Aorta (tissue), 5 donors: ENCODE data around the gene ZNF774. TPM values are rescaled to one million over a fixed set of nuclear protein-coding genes. Genes with fewer than 3 reads are reported as not detected.

Source experiments
- ATAC-seq: fragments of 200-7000 bp; cut with Tn5 transposase; one replicate; pipeline ENCODE4 v1.9.1; 2022; ENCODE audit warnings: moderate library complexity; ENCODE audit not compliant: low FRiP score
- DNase-seq, 2 donors: peaks; one replicate each; pipeline ENCODE4 v3.0.0-alpha.2; 2020
- H3K27ac ChIP-seq, 2 donors: one replicate each; pipeline ENCODE4 v1.5.1; 2013; ENCODE audit warnings: low read length in 2 of 2, mild to moderate bottlenecking in 2 of 2, moderate library complexity in 2 of 2, control low read depth in 1 of 2, inconsistent platforms in 1 of 2, low read depth in 1 of 2
- H3K27me3 ChIP-seq, 2 donors: one replicate each; pipeline ENCODE4 v1.6.1; 2013; ENCODE audit warnings: control low read depth in 1 of 2, low read length in 1 of 2, mild to moderate bottlenecking in 1 of 2, moderate library complexity in 1 of 2; ENCODE audit not compliant: insufficient read depth in 2 of 2, control insufficient read depth in 1 of 2
- H3K36me3 ChIP-seq, 2 donors: one replicate each; pipeline ENCODE4 v1.6.1; 2013; ENCODE audit warnings: control low read depth in 1 of 2, low read length in 1 of 2, mild to moderate bottlenecking in 1 of 2; ENCODE audit not compliant: insufficient read depth in 2 of 2, control insufficient read depth in 1 of 2
- H3K4me1 ChIP-seq, 2 donors: one replicate each; pipeline ENCODE4 v1.6.1; 2013; ENCODE audit warnings: low read length in 2 of 2, control low read depth in 1 of 2, mild to moderate bottlenecking in 1 of 2, moderate library complexity in 1 of 2; ENCODE audit not compliant: insufficient read depth in 2 of 2, control insufficient read depth in 1 of 2
- H3K4me3 ChIP-seq, 2 donors: one replicate each; pipeline ENCODE4 v1.5.1; 2013; ENCODE audit warnings: low read length in 2 of 2, control low read depth in 1 of 2, mild to moderate bottlenecking in 1 of 2
- H3K9me3 ChIP-seq: one replicate; pipeline ENCODE4 v1.6.1; 2013; ENCODE audit warnings: mild to moderate bottlenecking, low read length; ENCODE audit not compliant: control insufficient read depth
- WGBS, 2 donors: extraction: QIAGEN DNeasy Blood & Tissue Kit; methylation state at CpG; one replicate each; pipeline ENCODE4 v1.1.7; 2013; 5-methylcytosine and 5-hydroxymethylcytosine counted together
- intact Hi-C, 2 donors: fragments of 100-400 bp; cut with DNase I; formaldehyde crosslinking; loops; one replicate each; pipeline versions ENCODE4 v1.14.2 to v1.15.0; 2022
- polyA plus RNA-seq, 2 donors: library from polyadenylated mRNA; stranded (reverse); fragments of 200-250 nt; gene quantifications; one replicate each; pipeline ENCODE4 v1.2.3, GENCODE V29; 2013
- total RNA-seq, 2 donors: library from RNA; stranded (reverse); fragmentation: NEBNext Ultra II Directional; extraction: Animal tissue kit (Norgen Biotek cat#: 25700); gene quantifications; one replicate each; pipeline ENCODE4 v1.2.1, GENCODE V29; 2021
- donor health status: healthy with polysubstance abuse.
- donor health status: Bipolar disorder and iron deficiency.
- donor health status: DM: no; HTN: no; CAD: no.
- donor health status: DM: no; HTN: no; CAD: no.
- donor health status: DM: yes; HTN: yes; CAD: no.

ZNF774 gene
- total and polyA plus RNA-seq, 4 donors: 0.50 to 7.4 (median 4.4) TPM

GRCh38 chr15:90388462-90389380, 36.6 kb downstream of the ZNF774 start:
- intact Hi-C loops: no loop called here
- Histone ChIP-seq H3K9me3 (no peaks in the 10 kb centered on the region), H3K27me3 (no peaks in the 10 kb centered on the region), H3K4me3 (peak overlapping the region; percentile 80 to 84), H3K27ac (peak overlapping the region; percentile 86 to 90), H3K36me3 (peaks cover 0 to 3% of the 10 kb centered on the region in 2 donors), H3K4me1 (peaks cover 0 to 3% of the 10 kb centered on the region in 2 donors)
- DNase-seq (peak; percentile 88 to 93), ATAC-seq (peak; percentile 84)
- WGBS, 2 donors: 0% methylated on average over 38 to 52 of the region's 52 CpGs

GRCh38 chr15:90389513-90389912, 37.4 kb downstream of the ZNF774 start:
- Histone ChIP-seq H3K9me3 (no peaks in the 10 kb centered on the region), H3K36me3 (peaks cover 0 to 3% of the 10 kb centered on the region in 2 donors), H3K27me3 (no peaks in the 10 kb centered on the region), H3K27ac (peak overlapping the region in 1 of 2 donors; percentile 54), H3K4me1 (peaks cover 2 to 6% of the 10 kb centered on the region in 2 donors), H3K4me3 (peak overlapping the region; percentile 80 to 84)
- WGBS, 2 donors: 11 to 14% methylated on average over 6 of the region's 6 CpGs
- ATAC-seq: no peak
- no peak for DNase-seq
- intact Hi-C loops: no loop called here

- H3K4me1 ChIP-seq: peaks cover 7 to 9% of the 10 kb centered on the region in 2 donors
- no peaks in the 10 kb centered on the region for H3K9me3 ChIP-seq
- 79 to 82% methylated on average over 1 of the region's 1 CpG for WGBS, 2 donors
- peaks cover 0 to 3% of the 10 kb centered on the region in 2 donors for H3K36me3 ChIP-seq
- H3K27me3 ChIP-seq: no peaks in the 10 kb centered on the region
- no peak for ATAC-seq
- intact Hi-C loops: loop anchor here in 1 of 2 donors (2.0 to 10.0 kb wide), 3 partner anchors 34 to 202 kb away; no protein-coding TSS in a partner anchor
- no peak for DNase-seq
- no peak overlapping the region for H3K27ac ChIP-seq
- H3K4me3 ChIP-seq: no peak overlapping the region
These were observed 41.0 kb downstream of the ZNF774 start for GRCh38 chr15:90393040-90393439.

- Histone ChIP-seq H3K27me3 (no peaks in the 10 kb centered on the region), H3K27ac (peak overlapping the region; percentile 33 to 36), H3K36me3 (peaks cover 0 to 3% of the 10 kb centered on the region in 2 donors), H3K4me3 (peak overlapping the region in 1 of 2 donors; percentile 33), H3K9me3 (no peaks in the 10 kb centered on the region), H3K4me1 (peaks cover 8 to 11% of the 10 kb centered on the region in 2 donors)
- 100% methylated on average over 1 of the region's 1 CpG for WGBS, 2 donors
- no peak for DNase-seq
- intact Hi-C loops: loop anchor here in 1 of 2 donors (5.0 to 10.0 kb wide), 2 partner anchors 33 to 201 kb away; no protein-coding TSS in a partner anchor
- no peak for ATAC-seq
These were observed 42.0 kb downstream of the ZNF774 start for GRCh38 chr15:90394074-90394473.

GRCh38 chr15:90394748-90395442, 42.8 kb downstream of the ZNF774 start:
- ATAC-seq (no peak), DNase-seq (no peak)
- no peaks in the 10 kb centered on the region for H3K27me3 ChIP-seq
- intact Hi-C loops: loop anchor here in 1 of 2 donors (5.0 to 10.0 kb wide), 2 partner anchors 32 to 200 kb away; no protein-coding TSS in a partner anchor
- H3K4me3 ChIP-seq: no peak overlapping the region
- peaks cover 9 to 11% of the 10 kb centered on the region in 2 donors for H3K4me1 ChIP-seq
- 94% methylated on average over 12 of the region's 12 CpGs for WGBS, 2 donors
- H3K36me3 ChIP-seq: peaks cover 0 to 3% of the 10 kb centered on the region in 2 donors
- H3K27ac ChIP-seq: no peak overlapping the region
- H3K9me3 ChIP-seq: no peaks in the 10 kb centered on the region

GRCh38 chr15:90396321-90396720, 44.2 kb downstream of the ZNF774 start:
- Histone ChIP-seq H3K27ac (peak overlapping the region in 1 of 2 donors; percentile 63), H3K4me3 (no peak overlapping the region), H3K27me3 (no peaks in the 10 kb centered on the region), H3K36me3 (peaks cover 0 to 3% of the 10 kb centered on the region in 2 donors), H3K4me1 (peaks cover 8 to 17% of the 10 kb centered on the region in 2 donors), H3K9me3 (no peaks in the 10 kb centered on the region)
- DNase-seq (no peak), ATAC-seq (no peak)
- intact Hi-C loops: loop anchor here in 1 of 2 donors (10.0 kb wide), 1 partner anchor 198 kb away; no protein-coding TSS in a partner anchor
- WGBS, 2 donors: 41 to 55% methylated on average over 4 of the region's 4 CpGs

- DNase-seq (no peak), ATAC-seq (peak; percentile 17)
- intact Hi-C loops: loop anchor here in 1 of 2 donors (5.0 kb wide), 2 partner anchors 62 to 77 kb away; no protein-coding TSS in a partner anchor
- Histone ChIP-seq H3K4me1 (peaks cover 12 to 20% of the 10 kb centered on the region in 2 donors), H3K27me3 (no peaks in the 10 kb centered on the region), H3K27ac (peak overlapping the region; percentile 96 to 99), H3K9me3 (no peaks in the 10 kb centered on the region), H3K36me3 (no peaks in the 10 kb centered on the region), H3K4me3 (peak overlapping the region in 1 of 2 donors; percentile 41)
- WGBS, 2 donors: 53 to 58% methylated on average over 7 of the region's 7 CpGs
These were observed 48.1 kb downstream of the ZNF774 start for GRCh38 chr15:90400005-90400758.
